ENCODE results near the gene RCVRN.

The RCVRN gene

DNA sequence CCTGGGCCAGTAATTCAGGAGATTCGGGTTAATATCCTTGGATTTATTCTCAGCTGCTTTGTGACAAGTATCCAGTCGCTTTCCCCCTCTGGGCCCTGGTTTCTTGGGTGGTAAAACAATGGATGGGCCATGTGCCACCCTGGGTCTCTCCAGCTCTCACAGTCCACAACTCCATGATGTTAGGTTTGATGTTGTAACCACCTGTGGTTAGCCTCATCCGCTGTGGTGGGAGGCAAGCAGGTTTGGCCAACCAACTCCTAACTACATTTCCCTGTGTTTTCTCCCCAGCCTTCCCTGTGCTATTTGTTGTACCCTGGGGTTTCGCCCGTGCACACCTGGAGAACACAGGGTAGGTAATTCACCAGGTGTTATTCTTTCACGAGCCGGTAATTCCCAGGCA lies 44.2 kb downstream of the RCVRN start:
- H3K27me3 ChIP-seq (ENCODE audit: insufficient read depth, low read length, poor library complexity, severe bottlenecking): no peaks in the 10 kb centered on the region
- TF ChIP-seq, protein P1, sequence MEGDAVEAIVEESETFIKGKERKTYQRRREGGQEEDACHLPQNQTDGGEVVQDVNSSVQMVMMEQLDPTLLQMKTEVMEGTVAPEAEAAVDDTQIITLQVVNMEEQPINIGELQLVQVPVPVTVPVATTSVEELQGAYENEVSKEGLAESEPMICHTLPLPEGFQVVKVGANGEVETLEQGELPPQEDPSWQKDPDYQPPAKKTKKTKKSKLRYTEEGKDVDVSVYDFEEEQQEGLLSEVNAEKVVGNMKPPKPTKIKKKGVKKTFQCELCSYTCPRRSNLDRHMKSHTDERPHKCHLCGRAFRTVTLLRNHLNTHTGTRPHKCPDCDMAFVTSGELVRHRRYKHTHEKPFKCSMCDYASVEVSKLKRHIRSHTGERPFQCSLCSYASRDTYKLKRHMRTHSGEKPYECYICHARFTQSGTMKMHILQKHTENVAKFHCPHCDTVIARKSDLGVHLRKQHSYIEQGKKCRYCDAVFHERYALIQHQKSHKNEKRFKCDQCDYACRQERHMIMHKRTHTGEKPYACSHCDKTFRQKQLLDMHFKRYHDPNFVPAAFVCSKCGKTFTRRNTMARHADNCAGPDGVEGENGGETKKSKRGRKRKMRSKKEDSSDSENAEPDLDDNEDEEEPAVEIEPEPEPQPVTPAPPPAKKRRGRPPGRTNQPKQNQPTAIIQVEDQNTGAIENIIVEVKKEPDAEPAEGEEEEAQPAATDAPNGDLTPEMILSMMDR (conservative IDR thresholded peaks at IDR 0.05; ENCODE audit: low read length): no peak
- TF ChIP-seq EZH2phosphoT487 (IDR thresholded peaks at IDR 0.05; ENCODE audit: borderline replicate concordance): no peak
- no peak overlapping the region for H2AFZ ChIP-seq (ENCODE audit: low read length)
- no peak overlapping the region for H3K9ac ChIP-seq (ENCODE audit: low read depth, low read length, poor library complexity, severe bottlenecking)
- no peak overlapping the region for H3K4me2 ChIP-seq (ENCODE audit: low read depth, low read length, poor library complexity, severe bottlenecking)
- no peaks in the 10 kb centered on the region for H3K9me3 ChIP-seq (ENCODE audit: insufficient read depth, low read depth, low read length)
- no peaks in the 10 kb centered on the region for H3F3A ChIP-seq (ENCODE audit: low read depth)
- H3K79me2 ChIP-seq (ENCODE audit: insufficient read depth, low read length): no peaks in the 10 kb centered on the region
- H3K9me2 ChIP-seq (replicated peaks; ENCODE audit: low read depth, low read length): no peaks in the 10 kb centered on the region
- H4K20me1 ChIP-seq (ENCODE audit: insufficient read depth, low read length, poor library complexity, severe bottlenecking): no peaks in the 10 kb centered on the region
- no peaks in the 10 kb centered on the region for H3K36me3 ChIP-seq (ENCODE audit: insufficient read depth, low read length)
- no peak overlapping the region for H3K4me3 ChIP-seq (ENCODE audit: low read length, poor library complexity, severe bottlenecking)
- no peaks in the 10 kb centered on the region for H3K4me1 ChIP-seq (ENCODE audit: insufficient read depth, low read length, poor library complexity, severe bottlenecking)

DNA sequence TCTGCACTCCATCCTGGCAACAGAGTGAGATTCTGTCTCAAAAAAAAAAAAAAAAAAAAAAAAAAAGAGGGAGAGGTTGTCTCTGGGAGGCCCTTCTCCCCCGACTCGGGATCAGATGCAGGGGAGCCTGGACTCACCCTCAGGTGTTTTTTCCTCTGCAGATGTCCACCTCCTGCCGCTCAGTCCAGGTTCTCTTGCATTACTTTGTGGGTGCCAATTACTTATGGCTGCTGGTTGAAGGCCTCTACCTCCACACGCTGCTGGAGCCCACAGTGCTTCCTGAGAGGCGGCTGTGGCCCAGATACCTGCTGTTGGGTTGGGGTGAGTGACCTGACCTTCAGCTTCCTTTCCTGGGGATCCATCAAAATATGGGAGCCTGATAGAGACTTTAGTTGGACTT lies 45.3 kb downstream of the RCVRN start:
- Histone ChIP-seq H3K9me3 (ENCODE audit: insufficient read depth, low read depth, low read length) (no peaks in the 10 kb centered on the region), H2AFZ (ENCODE audit: low read length) (no peak overlapping the region), H3K4me2 (ENCODE audit: low read depth, low read length, poor library complexity, severe bottlenecking) (no peak overlapping the region), H4K20me1 (ENCODE audit: insufficient read depth, low read length, poor library complexity, severe bottlenecking) (no peaks in the 10 kb centered on the region), H3F3A (ENCODE audit: low read depth) (no peaks in the 10 kb centered on the region), H3K79me2 (ENCODE audit: insufficient read depth, low read length) (no peaks in the 10 kb centered on the region), H3K36me3 (ENCODE audit: insufficient read depth, low read length) (no peaks in the 10 kb centered on the region), H3K4me1 (ENCODE audit: insufficient read depth, low read length, poor library complexity, severe bottlenecking) (no peaks in the 10 kb centered on the region), H3K9ac (ENCODE audit: low read depth, low read length, poor library complexity, severe bottlenecking) (no peak overlapping the region), H3K4me3 (ENCODE audit: low read length, poor library complexity, severe bottlenecking) (no peak overlapping the region), H3K27me3 (ENCODE audit: insufficient read depth, low read length, poor library complexity, severe bottlenecking) (no peaks in the 10 kb centered on the region), H3K9me2 (replicated peaks; ENCODE audit: low read depth, low read length) (no peaks in the 10 kb centered on the region)
- no peak for TF ChIP-seq EZH2phosphoT487 (IDR thresholded peaks at IDR 0.05; ENCODE audit: borderline replicate concordance)
- TF ChIP-seq, protein P1 (conservative IDR thresholded peaks at IDR 0.05; ENCODE audit: low read length): no peak

GRCh38 chr17:9855036-9855435 lies 50.0 kb downstream of the RCVRN start:
- Histone ChIP-seq H3K4me2 (ENCODE audit: low read depth, low read length, poor library complexity, severe bottlenecking) (no peak overlapping the region), H3K9me2 (replicated peaks; ENCODE audit: low read depth, low read length) (no peaks in the 10 kb centered on the region), H3F3A (ENCODE audit: low read depth) (no peaks in the 10 kb centered on the region), H3K4me1 (ENCODE audit: insufficient read depth, low read length, poor library complexity, severe bottlenecking) (no peaks in the 10 kb centered on the region), H2AFZ (ENCODE audit: low read length) (no peak overlapping the region), H4K20me1 (ENCODE audit: insufficient read depth, low read length, poor library complexity, severe bottlenecking) (no peaks in the 10 kb centered on the region), H3K79me2 (ENCODE audit: insufficient read depth, low read length) (no peaks in the 10 kb centered on the region), H3K9ac (ENCODE audit: low read depth, low read length, poor library complexity, severe bottlenecking) (no peak overlapping the region), H3K4me3 (ENCODE audit: low read length, poor library complexity, severe bottlenecking) (no peak overlapping the region), H3K27me3 (ENCODE audit: insufficient read depth, low read length, poor library complexity, severe bottlenecking) (no peaks in the 10 kb centered on the region), H3K9me3 (ENCODE audit: insufficient read depth, low read depth, low read length) (no peaks in the 10 kb centered on the region), H3K36me3 (ENCODE audit: insufficient read depth, low read length) (no peaks in the 10 kb centered on the region)
- no peak for TF ChIP-seq EZH2phosphoT487 (IDR thresholded peaks at IDR 0.05; ENCODE audit: borderline replicate concordance)
- TF ChIP-seq, protein P1 (conservative IDR thresholded peaks at IDR 0.05; ENCODE audit: low read length): no peak

Data from Loucy (cell line).